Measurements from ENCODE around the gene QRSL1.
"Not testable (repeated sequence)": the region's sequence is repeated elsewhere in the genome, so short reads cannot be mapped to it uniquely, and the experiment has no call there.

Gene QRSL1

DNA sequence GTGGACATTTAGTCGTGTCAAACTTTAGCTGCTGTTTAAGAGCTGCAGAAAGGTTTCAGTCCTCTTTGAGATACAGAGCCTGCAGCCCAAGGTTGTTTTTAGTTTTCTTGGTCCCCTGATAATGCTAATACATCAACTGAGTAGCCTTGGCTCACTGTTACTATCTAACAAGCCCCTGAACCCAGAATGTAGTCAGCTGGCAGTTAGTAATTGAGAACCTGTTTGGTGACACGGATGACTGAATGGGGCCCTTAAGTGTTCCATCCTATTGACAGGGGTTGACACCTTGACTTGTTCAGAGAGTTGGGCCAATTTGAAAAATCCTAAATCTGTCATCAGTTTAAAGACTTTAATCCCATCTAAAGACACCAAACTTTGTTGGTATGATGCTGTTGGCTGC is 2.9 kb upstream of the QRSL1 start:
- no peak for DNase-seq

DNA sequence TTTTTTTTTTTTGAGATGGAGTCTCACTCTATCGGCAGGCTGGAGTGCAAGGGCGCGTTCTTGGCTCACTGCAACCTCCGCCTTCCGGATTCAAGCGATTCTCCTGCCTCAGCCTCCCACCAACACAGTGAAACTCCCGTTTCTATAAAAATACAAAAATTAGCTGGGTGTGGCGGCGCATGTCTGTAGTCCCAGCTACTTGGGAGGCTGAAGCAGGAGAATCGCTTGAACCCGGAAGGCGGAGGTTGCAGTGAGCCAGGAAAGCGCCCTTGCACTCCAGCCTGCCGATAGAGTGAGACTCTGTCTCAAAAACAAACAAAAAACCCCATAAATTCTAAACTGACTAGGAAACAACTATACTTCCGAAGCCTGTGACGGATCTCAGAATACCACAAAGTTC is 1.6 kb upstream of the QRSL1 start:
- DNase-seq: not testable (repeated sequence)

GRCh38 chr6:106628658-106629102 is 698 bp upstream of the QRSL1 start:
- no peak for DNase-seq

- no peak for DNase-seq
Measured at GRCh38 chr6:106629859-106630163, 433 bp downstream of the QRSL1 start.

DNA sequence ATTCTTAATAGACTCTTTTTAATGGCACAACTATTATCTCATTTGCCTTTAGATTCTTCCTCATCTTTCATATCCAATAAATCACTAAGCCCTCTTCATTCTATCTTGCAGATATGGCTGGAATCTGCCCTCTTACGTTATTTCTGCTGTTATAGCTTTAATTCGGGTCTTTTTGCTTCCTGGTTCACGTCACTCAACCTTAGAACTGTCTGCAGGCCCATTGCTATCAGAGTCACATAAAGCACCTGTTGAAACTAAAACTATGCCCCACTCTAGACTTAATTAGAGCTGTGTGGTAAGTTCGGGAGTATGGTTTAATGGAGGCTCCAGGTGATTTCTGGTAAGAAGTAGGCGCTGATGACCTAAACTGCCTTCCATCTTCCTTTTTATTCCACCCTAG is 988 bp downstream of the QRSL1 start:
- DNase-seq: no peak

DNA sequence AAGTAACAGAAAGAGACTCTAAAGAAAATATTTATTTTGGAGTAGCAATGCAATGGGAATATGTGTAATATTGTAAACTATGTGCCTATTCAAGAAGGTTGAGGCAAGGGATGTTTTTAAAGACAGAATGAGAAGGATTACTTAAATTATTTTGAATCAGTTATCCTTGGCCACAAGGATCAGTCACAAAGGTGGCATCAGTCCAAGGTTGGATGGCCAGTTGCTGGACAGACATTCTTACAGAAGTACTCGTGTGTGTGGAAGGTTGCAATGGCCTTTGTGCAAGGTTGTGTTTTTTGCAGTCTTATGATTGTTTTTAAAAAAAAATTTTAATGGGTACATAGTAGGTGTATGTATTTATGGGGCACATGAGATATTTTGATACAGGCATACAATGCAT is 2.0 kb downstream of the QRSL1 start:
- DNase-seq: no peak

DNA sequence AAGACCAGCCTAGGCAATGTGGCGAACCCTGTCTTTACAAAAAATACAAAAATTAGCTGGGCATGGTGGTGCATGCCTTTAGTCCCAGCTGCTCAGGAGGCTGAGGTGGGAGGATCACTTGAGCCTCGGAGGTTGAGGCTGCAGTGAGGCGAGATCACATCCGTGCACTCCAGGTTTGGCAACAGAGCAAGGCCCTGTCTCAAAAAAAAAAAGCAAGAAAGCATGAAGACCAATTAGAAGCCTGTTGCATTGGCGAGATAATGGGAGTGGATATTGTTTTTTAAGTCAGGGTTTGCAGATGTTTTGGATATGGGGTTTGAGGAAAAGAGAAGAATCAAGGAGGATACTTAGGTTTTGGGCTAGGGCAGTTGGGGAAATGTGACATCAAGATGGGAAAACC is 5.2 kb downstream of the QRSL1 start:
- DNase-seq: no peak

GRCh38 chr6:106637051-106637716 is 7.8 kb downstream of the QRSL1 start:
- DNase-seq: no peak

GRCh38 chr6:106637717-106638341 is 8.5 kb downstream of the QRSL1 start:
- DNase-seq: no peak

GRCh38 chr6:106639812-106640211 is 10.4 kb downstream of the QRSL1 start:
- DNase-seq: no peak

- DNase-seq: no peak
Measured at GRCh38 chr6:106642476-106642875, 13.1 kb downstream of the QRSL1 start.

DNA sequence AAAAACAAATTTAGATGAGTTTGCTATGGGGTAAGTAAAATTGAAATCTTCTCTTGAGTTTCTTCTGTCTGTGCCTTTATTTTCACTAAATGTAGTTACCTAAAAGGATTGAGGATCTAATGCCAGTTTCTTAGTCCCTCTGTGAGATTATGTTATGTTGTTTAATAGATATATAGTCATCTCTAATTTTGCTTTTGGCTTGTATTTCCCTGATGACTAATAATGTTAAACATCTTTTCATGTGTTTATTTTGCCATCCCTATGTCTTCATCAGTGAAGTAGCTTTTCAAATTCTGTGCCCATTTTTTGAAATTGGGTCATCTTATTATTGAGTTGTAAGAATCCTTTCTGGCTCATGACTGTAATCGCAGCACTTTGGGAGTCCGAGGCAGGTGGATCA is 13.7 kb downstream of the QRSL1 start:
- no peak for DNase-seq

DNA sequence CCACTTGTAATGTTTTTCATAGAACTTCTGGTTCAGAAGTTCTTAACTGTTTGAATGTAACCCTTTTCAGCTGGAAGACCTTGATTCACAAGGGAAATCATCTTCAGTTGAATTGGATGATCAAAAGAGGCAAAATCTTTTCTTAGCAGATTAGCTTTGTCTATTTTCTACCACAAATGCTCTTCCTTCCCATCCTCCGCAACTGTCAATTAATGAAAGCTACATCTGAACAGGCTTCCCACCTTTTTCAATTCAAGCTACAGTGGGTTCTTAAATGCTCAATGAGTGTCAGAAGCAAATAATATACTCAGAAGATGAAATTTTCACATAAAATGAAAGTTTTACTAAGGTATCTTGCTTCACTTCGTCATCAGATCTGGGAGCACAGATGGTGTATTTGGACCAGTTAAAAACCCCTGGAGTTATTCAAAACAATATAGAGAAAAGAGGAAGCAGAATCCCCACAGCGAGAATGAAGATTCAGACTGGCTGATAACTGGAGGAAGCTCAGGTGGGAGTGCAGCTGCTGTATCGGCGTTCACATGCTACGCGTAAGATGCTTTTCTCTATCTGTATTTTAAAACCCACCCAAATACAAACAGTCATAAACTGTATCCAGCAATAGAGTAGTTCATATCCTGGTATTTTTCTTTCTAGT is 19.4 kb downstream of the QRSL1 start:
- DNase-seq: no peak

DNA sequence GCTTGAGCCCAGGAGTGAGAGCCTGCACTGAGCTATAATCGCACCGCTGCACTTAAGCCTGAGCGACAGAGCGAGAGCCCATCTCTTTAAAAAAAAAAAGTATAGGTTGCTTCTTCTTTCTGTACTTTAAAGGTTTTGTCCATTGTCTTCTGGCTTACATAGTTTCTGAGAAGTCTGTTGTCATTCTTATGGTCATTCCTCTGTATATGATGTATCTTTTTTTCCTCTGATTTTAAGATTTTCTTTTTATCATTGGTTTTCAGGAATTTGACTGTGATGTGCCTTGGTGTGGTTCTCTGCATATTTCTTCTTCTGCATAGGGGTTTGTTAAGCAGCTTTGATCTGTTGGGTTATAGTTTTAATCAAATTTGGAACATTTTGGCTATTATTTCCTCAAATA is 29.1 kb downstream of the QRSL1 start:
- DNase-seq: no peak

DNA sequence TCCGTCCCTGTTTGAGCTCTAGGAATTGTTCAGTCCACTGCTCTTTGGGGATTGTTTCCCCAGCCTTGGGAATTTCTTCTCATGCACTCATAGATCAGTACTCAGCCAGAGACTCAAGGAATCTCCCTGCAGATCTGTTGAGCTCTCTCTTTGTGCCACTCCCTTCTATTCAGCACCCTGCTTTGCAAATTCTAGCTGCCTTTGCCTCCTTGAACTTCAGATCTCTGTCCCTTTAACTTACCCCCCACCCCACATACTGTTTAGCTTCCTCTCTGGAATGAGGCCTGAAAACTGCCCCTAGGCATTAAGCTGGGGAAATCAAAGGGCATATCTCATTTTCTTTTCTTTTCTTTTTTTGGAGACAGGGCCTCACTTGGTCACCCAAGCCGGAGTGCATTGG is 30.5 kb downstream of the QRSL1 start:
- DNase-seq: no peak

- no peak for DNase-seq
Measured at GRCh38 chr6:106662458-106662857, 33.1 kb downstream of the QRSL1 start.

DNA sequence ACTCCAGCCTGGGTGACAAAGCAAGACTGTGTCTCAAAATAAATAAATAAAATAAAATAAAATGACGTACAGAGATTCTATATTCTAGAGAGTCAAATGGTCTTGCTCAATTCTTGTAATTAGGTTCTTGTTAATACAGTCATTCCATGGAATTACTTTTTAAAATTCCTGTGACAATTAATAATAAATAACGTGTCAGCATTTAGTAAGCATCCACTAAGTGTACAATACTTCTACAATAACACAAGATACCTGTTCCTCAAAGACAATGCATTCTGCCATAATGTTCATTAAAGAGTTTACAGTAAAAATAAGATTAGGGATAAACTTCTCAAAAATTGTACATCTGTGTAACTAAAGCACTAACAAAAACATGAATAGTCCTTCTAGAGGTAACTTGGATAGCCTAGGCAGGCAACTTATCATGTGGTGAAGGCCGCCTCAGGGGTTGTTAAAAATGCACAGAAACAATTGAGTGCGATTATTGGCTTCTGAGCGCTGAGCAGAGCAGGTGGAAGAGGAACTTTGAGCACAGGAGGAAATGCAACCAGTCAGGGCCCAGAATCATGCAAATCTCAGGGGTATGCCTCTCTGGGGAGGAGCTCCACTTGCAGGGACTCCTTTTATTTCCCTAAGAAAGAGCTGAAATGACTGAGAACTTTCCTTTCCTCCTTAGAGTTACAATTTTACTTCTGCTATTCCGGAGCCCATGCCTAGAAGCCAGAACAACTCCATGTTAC is 37.1 kb downstream of the QRSL1 start:
- no peak for DNase-seq

DNA sequence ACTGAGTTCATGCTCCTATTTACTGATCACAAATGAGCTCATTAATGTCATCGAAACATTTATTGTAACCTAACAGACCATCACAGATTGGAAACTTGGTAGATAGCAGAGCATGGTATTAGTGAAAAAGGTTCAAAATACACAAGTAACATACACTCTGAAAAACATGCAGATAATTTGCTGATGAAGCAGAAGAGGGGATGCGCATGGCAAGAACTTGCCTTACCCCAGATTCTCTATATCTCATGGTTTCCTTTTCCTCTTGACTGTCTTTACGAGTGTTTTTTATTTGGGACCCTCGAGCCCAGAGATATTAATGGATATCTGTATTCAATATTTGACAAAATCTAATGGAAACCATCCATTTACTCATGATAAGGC is 37.6 kb downstream of the QRSL1 start:
- no peak for DNase-seq

DNA sequence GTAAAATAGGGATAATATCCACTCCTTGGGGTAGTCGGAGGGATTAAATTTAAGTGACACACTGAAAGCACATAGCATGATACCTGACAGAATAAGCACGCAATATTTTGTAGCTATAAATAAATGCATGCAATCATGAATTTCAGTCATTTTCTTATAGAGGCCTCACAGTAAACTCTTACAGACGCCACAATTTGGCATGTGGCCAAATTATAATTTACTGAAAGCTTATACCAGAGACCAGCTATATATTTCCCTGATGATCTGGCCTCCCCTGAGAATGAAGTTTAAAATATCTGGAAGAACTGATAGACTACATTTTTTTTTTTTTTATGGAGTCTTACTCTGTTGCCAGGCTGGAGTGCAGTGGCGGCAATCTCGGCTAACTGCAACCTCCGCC is 40.9 kb downstream of the QRSL1 start:
- DNase-seq: no peak

DNA sequence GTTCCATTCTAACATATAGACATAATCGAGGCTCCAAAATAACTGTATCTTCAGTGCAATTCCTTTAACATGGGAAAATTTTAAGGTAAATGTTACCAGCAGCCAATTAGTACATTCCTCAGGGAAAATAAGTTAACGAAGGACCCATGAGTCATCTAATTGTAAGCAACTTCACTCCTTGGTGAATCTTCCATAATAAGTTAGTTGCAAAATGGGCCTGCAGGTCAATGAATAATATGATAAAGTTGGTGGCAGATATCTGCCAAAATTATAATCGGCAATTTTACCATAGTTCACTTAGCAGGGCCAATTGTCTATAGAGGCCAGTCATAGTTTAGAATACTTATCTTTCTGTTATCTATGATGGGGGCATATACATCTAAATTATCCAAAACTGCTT is 42.3 kb downstream of the QRSL1 start:
- DNase-seq: no peak

DNA sequence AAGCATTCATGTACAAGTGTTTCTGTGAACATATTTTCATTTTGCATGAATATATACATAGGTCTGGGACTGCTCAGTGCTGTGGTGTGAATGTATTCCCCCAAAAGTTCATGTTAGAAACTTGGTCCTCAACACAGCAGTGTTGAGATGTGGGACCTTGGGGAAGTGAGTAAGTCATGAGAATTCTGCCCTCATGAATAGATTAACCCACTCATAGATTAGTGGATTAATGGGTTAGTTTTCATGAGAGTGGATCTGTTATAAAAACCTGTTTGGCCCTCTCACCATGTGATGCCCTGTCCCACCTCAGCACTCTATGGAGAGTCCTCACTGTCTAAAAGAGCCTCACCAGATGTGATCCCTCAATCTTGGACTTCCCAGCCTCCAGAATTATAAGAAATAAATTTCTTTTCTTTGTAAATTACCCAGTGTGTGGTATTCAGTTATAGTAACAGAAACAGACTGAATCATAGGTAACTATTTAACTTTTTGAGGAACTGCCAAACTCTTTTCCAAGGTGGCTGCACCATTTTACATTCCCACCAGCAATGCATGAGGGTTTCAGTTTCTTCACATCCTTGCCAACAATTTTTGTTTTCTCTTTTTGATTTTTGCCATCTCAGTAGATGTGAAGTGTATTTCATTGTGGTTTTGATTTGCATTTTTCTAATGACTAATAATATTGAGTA is 45.3 kb downstream of the QRSL1 start:
- DNase-seq: no peak

DNA sequence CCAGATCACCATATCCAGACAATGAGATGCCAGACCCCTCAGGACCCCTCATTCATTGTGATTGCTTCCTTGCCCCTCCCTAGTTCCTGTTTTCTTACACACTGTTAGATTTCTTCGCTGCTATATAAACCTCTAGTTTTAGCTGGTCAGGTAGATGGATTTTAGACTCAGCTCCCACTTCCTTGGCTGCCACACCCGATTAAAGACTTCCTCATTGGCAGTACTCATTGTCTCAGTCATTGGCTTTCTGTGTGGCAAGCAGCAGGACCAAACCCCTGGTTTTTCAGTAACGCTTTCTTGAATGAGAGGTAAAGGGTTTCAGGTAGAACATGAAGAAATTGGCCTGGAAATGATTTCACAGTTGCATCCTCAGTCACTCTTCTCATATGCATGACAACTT is 47.9 kb downstream of the QRSL1 start:
- no peak for DNase-seq

DNA sequence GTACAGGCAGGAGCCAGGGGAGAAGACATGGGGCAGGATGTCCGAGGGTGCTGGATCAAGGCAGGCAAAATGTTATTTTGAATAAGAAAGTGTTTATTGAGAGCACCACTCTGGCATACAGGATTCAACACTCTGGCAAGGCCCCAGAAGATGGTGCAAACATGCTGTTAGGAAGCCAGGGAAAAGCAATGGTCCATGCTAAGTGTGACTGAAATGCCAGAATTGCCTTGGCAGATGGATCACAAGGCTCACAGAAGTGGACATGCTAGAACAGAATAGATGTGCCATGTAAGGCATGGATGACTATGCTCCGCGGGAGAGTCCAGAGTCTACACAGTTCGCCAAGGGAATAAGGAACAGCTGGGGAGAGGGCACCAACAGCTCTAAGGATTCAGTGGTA is 54.6 kb downstream of the QRSL1 start:
- DNase-seq: no peak
